ENCODE data around the gene MERTK.

- TF ChIP-seq CTCF (conservative IDR thresholded peaks at IDR 0.05), result no peak
- TF ChIP-seq ZFX (IDR thresholded peaks at IDR 0.05), result no peak
Measured at GRCh38 chr2:111975053-111975552, 76.7 kb downstream of the MERTK start.

Data from C4-2B (cell line).